SIG-M5 treated with dmso at 0.1 percent for 504 hours (cell line): ENCODE data around the gene ARL16.
A peak's percentile ranks its signal among the peaks of the same experiment; 100 is the strongest.

ENCODE experiments used
- DNase-seq: peaks from one replicate; lab custom pipeline; 2025; ENCODE audit not compliant: unreplicated experiment; lab: John Stamatoyannopoulos, UW

ARL16 gene

DNA sequence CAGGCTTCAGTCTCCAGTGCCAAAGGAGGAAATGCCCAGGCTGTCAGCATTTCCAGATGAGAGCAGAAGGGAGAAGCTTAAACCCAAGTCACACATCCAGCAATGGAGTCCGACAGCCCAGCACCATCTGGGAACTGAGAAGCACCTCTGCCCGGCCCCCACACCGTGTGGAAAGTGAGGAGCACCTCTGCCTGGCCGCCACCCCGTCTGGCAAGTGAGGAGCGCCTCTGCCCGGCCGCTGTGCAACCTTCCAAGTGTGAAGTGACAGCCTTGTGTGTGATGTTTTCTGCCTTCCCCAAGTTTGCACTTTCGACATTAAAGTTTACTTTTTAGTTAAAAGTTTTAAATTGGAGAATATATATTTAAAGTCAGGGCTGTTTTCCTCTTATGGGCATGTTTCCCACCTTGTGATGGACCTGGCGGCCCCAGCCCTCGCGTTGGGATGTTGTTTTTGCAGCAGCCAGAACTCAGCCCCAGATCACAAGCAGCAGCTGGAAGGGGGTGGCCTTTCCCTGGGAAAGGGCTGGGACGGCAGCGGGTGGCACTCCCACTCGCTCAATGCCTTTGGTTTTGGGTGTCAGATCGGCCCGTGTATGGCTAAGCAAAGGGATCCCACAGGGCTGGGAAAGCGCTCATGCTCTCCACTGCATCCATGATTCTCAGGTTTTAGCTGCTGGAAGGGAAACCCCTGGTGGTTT, 9.9 kb downstream of the ARL16 start:
- DNase-seq: no peak

DNA sequence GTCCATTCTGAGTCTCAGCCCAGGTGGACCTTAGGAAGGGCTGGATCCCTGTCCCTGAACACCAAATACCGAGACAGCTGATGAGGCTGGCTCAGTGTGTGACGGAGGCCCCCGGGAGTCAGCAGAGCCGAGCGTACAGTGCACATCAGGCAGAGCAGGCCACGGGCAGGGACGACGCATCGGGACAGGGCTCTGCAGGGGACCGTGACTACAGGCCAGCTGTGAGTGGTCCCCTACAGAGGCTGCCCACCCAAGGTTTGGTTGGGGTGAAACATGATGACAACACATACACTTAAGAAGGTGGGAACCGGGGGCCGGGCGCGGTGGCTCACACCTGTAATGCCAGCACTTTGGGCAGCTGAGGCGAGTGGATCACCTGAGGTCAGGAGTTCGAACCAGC, 10.6 kb downstream of the ARL16 start:
- no peak for DNase-seq

- DNase-seq: no peak
Measured at GRCh38 chr17:81672504-81672903, 11.1 kb downstream of the ARL16 start.

DNA sequence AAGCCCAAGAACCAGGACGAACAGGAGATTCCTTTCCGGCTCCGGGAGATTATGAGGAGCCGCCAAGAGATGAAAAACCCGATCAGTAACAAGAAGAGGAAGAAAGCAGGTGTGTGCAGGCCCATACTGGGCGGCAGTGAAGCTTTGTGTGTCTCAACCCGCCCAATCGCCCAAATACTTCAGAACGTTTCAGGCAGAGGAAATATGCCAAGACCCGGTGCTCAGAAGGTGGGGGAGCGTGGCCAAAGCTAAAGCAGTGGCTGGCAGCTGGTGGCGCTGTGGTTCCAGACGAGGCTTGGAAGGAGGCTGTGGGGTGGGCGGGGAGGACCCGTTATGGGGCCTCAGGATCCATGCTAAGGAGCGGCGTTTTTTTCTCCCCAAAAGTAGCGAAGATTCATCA, 15.8 kb downstream of the ARL16 start:
- DNase-seq: peak; percentile 67

GRCh38 chr17:81666342-81667191, 17.0 kb downstream of the ARL16 start, which contains the start of the genes CCDC137 and OXLD1:
Gene CCDC137 (plus strand): TSS chr17:81666737. CDS start chr17:81666767, 30 bp downstream.
Gene OXLD1 (minus strand): TSS chr17:81666605. CDS start chr17:81666577, 28 bp downstream.
- peak; percentile 94 for DNase-seq

DNA sequence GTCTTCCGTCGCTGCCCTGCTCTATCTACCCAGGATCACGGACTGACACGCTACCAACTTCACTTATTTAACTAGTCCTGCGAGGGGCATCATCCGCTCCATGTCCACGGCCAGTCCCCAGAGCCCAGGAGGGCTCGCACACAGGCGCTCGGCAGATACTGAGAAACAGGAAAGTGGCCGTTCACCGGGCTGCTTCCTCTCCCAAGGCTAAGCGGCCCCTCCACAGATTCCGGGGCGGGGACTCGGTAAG, 17.6 kb downstream of the ARL16 start:
- peak; percentile 25 for DNase-seq

GRCh38 chr17:81665205-81666091, 18.1 kb downstream of the ARL16 start:
- DNase-seq: peak; percentile 75

DNA sequence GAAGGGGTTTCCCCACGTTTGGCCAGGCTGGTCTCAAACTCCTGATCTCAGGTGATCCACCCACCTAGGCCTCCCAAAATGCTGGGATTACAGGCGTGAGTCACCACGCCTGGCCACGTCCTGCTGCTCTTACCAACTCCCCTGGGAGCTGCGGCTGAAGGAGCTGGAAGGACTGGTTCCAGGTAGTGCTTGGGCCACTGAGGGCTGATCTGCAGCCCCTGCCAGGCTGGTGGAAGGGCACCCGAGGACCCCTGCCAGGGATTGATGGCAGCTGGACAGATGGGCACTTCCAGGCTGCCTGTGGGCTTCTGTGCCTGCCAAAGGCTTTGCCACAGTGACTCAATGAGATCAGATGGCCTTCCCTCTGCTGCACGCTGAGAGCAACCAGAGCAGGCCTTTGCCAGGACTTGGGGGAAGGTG, 19.5 kb downstream of the ARL16 start:
- DNase-seq: no peak

DNA sequence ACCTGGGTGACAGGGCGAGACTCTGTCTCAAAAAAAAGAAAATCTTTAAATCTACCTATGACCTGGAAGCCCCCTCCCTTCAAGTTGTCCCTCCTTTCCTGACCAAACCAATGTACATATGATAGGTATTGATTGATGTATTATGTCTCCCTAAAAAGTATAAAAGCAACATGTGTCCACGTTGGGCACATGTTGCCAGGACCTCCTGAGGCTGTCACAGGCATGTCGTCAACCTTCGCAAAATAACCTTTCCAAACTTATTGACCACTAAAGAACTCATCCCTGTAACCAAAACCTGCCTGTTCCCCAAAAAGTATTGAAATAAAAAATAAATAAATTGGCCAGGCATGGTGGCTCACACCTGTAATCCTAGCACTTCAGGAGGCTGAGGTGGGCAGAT, 21.6 kb downstream of the ARL16 start:
- DNase-seq: no peak

DNA sequence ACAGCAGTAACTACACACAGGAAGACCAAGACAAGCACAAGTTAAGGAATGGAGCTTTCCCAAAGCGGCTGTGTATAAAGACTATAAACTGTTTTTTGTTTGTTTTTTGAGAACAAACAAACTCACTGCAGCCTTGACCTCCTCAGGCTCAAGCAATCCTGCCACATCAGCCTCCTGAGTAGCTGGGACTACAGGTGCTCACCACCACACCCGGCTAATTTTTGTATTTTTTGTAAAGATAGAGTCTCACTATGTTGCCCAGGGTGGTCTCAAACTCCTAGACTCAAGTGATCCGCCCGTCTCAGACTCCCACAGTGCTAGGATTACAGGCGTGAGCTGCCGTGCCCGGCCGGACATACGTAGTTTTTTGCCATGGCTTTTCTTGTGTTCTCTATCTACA, 23.2 kb downstream of the ARL16 start:
- DNase-seq: no peak

GRCh38 chr17:81659038-81659437, 24.6 kb downstream of the ARL16 start:
- peak; percentile 17 for DNase-seq

DNA sequence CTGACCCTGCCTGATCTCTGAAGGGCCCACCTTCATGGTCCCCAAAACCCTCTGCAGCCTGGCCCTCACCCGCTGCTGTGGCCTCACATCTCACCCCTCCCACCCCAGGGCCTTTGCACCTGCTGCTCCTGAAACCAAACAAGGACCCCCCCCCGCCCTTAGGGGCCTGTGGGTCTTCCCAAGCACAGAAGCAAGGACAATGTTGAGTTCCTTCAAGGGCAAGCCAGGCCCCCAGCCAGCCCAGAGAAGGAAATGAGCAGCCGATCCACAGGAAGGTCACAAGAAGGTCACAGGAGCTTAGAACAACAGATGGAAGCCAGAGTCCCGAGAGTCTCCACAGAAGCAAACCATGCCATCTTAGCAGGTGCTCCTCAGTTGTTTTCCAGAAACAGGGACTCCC, 26.8 kb downstream of the ARL16 start:
- DNase-seq: no peak

- no peak for DNase-seq
Measured at GRCh38 chr17:81656118-81656743, 27.4 kb downstream of the ARL16 start, which contains the start of gene PDE6G. Gene PDE6G (minus strand): TSS chr17:81656542. CDS start chr17:81653305, 3,237 bp downstream.

- DNase-seq: no peak
Measured at GRCh38 chr17:81655378-81656117, 28.0 kb downstream of the ARL16 start.

DNA sequence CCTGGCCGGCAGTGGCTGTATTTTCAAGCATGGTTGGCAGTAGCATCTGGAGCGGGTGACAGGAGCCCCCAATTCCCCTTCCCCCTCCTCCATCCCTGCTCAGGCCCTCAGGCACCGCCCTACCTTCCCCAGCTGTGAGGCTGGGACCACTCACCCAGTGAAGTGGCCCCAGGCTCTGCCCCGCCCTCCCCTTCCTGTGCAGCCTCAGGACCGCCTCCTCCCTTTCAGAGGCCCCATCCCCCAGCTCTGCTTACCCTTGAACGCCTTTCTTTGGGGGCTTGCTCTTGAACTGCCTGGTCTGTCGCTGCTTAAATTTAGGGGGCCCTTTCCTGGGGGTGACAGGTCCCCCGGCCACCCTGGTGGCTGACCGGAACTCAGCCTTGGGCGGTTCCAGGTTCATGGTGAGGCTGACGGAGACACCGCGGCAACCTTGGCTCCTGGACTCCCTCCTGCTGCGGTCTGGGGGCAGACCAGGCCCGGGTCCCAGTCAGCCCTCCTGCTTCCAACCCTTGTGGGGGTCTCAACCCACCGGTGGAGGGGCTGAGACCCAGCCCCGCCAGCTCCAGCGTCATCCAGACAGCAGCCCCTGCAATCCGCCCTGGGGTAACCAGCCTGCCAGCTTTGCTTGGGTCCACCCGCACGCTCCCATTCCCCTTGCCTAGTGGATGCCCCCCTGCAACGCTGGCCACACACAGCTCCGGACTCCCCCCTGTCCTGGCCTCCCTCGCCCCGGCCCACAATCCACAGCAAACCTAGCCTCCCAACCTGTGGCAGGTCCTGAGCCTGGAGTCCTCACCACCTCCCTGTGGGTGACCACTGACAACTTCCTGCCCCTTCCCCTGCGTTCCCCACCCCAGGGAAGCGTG, 30.5 kb downstream of the ARL16 start:
- no peak for DNase-seq

DNA sequence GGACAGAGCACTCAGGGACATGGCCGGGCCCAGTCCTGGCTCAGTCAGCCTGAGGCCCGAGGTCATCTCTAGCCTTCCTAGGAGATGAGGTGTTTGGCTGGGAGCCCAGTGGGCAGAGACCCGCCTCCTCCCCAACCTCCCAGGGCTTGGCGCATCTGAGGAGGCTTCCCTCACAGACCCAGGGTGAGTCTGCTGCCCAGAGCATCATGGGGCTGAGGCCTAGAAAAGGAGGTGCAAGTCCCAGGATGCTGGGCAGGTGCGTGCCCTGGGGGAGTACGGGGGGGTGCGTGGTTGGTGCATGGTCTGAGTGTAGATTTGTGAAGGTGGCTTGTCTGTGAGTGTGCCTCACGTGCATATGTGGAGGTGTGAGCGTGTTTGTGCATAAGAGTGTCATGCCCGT, 31.9 kb downstream of the ARL16 start:
- no peak for DNase-seq

DNA sequence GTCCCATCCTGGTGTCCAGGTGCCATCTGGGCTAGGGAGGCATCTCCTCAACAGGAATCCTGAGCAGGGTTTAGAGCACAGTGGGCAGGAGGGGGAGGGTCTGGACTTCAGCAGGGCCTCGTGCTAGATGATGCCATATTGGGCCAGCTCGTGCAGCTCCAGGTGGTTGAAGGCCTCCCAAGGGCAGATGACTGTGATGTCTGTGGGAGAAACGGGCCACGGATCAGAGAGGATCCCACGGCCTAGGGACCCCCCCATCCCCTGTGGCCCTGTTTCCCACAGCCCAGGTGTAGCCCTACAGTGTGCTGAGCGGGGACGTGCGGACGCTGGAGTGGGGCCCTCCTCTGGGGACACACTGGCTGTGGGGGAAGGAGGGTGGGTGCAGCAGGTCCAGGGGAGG, 32.6 kb downstream of the ARL16 start:
- no peak for DNase-seq

DNA sequence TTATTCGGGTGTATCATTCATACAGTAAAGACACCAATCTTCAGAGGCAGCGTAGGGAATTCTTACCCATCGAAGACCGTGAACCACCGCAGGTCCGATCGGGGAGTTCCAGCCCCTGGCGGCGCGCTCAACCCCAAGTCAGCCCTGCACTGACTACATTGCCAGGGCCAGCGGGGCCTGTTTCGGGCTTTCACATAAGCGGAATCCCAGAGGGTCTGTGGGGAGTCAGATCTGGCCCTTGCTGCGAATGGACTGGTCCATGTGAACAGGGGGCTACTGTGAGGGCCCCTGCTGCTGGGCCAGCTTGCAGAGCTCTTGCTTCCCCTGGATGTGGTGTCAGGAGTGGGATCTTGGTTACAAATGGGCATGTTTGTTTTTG, 34.9 kb downstream of the ARL16 start:
- DNase-seq: no peak

GRCh38 chr17:81648013-81648706, 35.4 kb downstream of the ARL16 start:
- no peak for DNase-seq
